Fibroblast of skin of scalp (primary cell): ENCODE measurements around the gene LOXL1.

ENCODE experiments used
- DNase-seq: peaks from one replicate; pipeline ENCODE4 v3.0.0-alpha.2; 2013

The LOXL1 gene

GRCh38 chr15:73939138-73939537 is 12.9 kb downstream of the LOXL1 start:
- DNase-seq = peak; percentile 50

- peak; percentile 71 for DNase-seq
Observed at GRCh38 chr15:73940061-73940981, 14.1 kb downstream of the LOXL1 start.

GRCh38 chr15:73941044-73941443 is 14.8 kb downstream of the LOXL1 start:
- peak; percentile 99 for DNase-seq

- no peak for DNase-seq
Observed at GRCh38 chr15:73941449-73941848, 15.2 kb downstream of the LOXL1 start.

- DNase-seq = peak; percentile 50
Observed at GRCh38 chr15:73941871-73942635, 15.8 kb downstream of the LOXL1 start.

- DNase-seq = no peak
Observed at GRCh38 chr15:73942751-73943270, 16.5 kb downstream of the LOXL1 start.

- DNase-seq = peak; percentile 48
Observed at GRCh38 chr15:73944161-73945129, 18.2 kb downstream of the LOXL1 start.

GRCh38 chr15:73945130-73945508 is 18.9 kb downstream of the LOXL1 start:
- DNase-seq = no peak

GRCh38 chr15:73946046-73946721 is 19.9 kb downstream of the LOXL1 start:
- no peak for DNase-seq

GRCh38 chr15:73946795-73947370 is 20.6 kb downstream of the LOXL1 start:
- no peak for DNase-seq

- no peak for DNase-seq
Observed at GRCh38 chr15:73947651-73948050, 21.4 kb downstream of the LOXL1 start.

- DNase-seq = no peak
Observed at GRCh38 chr15:73948396-73948795, 22.1 kb downstream of the LOXL1 start.

- no peak for DNase-seq
Observed at GRCh38 chr15:73948982-73949381, 22.7 kb downstream of the LOXL1 start.

- DNase-seq = no peak
Observed at GRCh38 chr15:73949496-73949895, 23.2 kb downstream of the LOXL1 start.

GRCh38 chr15:73950479-73950830 is 24.2 kb downstream of the LOXL1 start:
- no peak for DNase-seq

GRCh38 chr15:73950831-73951561 is 24.7 kb downstream of the LOXL1 start:
- DNase-seq = peak; percentile 96

- DNase-seq = no peak
Observed at GRCh38 chr15:73951601-73952000, 25.3 kb downstream of the LOXL1 start.

- no peak for DNase-seq
Observed at GRCh38 chr15:73952171-73952912, 26.1 kb downstream of the LOXL1 start.

- no peak for DNase-seq
Observed at GRCh38 chr15:73952913-73953750, 26.9 kb downstream of the LOXL1 start.
